HG02870 (cell line): ENCODE results near the gene SMIM3.
"Not testable (repeated sequence)": the region's sequence is repeated elsewhere in the genome, so short reads cannot be mapped to it uniquely, and the experiment has no call there.

Source experiments
- ATAC-seq: cut with Tn5 transposase; IDR thresholded peaks from one replicate; pipeline ENCODE4 v1.9.1; 2021; ENCODE audit warnings: mild to moderate bottlenecking, moderate library complexity; ENCODE audit not compliant: unreplicated experiment

The SMIM3 gene

GRCh38 chr5:150793423-150793888 lies 14.9 kb downstream of the SMIM3 start:
- not testable (repeated sequence) for ATAC-seq

GRCh38 chr5:150794927-150795326 lies 16.4 kb downstream of the SMIM3 start:
- ATAC-seq = no peak

DNA sequence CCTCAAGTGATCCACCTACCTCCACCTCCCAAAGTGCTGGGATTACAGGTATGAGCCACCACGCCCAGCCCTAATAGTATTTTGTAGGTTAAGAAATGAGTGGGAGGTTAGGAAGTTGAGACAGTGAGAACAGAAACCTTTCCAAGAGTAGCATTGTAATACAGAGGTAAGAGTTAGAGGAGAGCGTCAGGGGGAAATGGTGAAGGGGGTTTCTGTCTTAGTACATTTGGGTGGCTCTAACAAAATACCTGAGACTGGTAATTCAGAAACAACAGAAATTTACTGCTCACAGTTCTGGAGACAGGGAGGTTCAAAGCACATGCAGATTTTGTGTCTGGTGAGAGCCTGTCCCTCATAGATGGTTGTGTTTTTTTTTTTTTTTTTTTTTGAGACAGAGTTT lies 18.8 kb downstream of the SMIM3 start:
- ATAC-seq = no peak

DNA sequence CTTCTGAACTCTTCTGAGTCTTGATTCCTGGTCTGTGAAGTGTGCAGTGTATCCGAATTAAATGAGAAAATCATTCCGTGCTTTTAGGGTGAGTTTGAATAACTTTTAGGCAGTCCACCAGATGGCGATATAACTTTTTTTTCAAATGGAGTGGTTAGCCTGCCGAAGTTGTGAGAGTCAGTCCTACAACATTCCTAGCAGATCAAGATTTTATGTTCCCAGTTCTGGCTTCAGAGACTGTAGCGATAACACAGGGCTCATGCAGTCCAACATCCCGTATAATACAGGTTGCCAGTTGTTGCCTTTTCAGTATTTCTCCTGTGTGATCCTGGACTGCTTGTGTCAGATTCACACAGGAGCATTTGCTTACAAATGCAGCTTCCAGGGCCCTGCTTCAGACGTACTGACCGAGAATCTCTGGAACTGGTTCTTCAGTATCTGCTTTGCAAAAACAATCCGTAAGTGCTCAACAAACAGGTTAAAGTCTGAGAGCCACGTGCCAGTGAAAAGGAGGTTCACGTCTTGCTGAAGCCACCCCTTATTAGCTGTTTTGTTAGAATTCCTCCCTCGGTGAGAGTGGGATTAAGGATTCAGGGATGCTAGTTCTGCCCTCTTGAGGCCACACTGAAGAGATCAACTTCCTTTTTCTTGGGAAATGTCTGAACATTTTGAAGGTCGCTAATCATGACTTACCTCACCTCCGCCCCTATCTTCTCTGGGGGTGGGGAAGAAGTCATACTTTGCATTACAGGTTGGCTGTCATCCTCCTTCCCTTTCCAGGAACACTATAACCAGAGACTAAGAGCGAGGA lies 22.8 kb downstream of the SMIM3 start:
- peak; percentile 52 for ATAC-seq

DNA sequence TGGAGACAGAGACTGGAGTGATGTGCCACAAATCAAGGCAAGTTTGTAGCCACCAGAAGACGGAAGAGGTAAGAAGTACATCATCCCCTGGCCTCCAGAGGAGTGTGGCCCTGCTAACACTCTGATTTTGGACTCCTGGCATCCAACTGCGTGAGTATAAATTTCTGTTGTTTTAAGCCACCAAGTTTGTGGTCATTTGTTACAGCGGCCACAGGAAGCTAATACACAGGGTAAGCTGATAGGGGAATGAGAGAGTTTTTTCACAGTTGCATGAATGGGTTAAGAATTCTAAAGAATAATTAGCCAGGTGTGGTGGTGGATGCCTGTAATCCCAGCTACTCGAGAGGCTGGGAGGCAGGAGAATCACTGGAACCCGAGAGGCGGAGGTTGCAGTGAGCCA lies 25.8 kb downstream of the SMIM3 start:
- no peak for ATAC-seq

GRCh38 chr5:150809363-150809762 lies 30.8 kb downstream of the SMIM3 start:
- no peak for ATAC-seq

- ATAC-seq = no peak
Measured at GRCh38 chr5:150815010-150815409, 36.5 kb downstream of the SMIM3 start.

DNA sequence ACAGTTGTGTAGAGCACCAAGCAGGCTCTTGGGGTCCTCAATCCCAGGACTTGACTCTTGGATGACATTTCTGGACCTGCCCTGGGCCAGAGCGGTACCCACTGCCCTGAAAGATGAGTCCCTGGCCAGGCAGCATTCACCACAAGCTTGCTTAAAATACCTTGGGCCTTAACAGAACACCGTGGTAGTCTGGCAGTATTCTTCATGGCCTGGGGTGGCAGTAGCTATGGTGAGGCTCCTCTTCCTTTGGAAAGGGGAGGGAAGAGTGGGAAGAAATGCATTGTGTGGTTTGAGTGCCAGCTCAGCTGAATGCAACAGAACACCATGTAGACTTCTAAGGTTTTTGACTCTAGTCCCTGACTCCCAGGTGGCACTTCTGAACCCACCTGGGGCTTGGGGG lies 38.4 kb downstream of the SMIM3 start:
- no peak for ATAC-seq

- ATAC-seq = no peak
Measured at GRCh38 chr5:150829744-150830143, 51.2 kb downstream of the SMIM3 start.

GRCh38 chr5:150831821-150832220 lies 53.3 kb downstream of the SMIM3 start:
- not testable (repeated sequence) for ATAC-seq

GRCh38 chr5:150836064-150836463 lies 57.5 kb downstream of the SMIM3 start:
- no peak for ATAC-seq

DNA sequence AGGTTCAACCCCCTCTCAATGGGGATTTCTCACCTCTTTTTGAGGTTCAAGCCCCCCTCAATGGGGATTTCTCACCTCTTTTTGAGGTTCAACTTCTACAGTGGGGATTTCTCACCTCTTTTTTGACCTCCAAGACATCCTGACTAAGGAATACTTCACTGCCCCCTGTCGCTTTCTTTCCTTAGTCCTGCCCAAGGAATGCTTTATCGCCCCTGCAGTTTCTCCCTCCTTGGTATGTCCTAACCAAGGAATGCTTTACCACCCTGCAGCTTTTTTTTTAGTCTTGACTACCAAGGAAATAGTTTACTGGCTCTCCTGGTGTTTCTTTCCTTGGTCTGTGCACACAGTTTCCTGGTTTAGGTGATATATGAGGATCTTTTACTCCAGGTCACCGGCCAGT lies 58.1 kb downstream of the SMIM3 start:
- no peak for ATAC-seq

- ATAC-seq = not testable (repeated sequence)
Measured at GRCh38 chr5:150845185-150845859, 66.8 kb downstream of the SMIM3 start.

- not testable (repeated sequence) for ATAC-seq
Measured at GRCh38 chr5:150846308-150846653, 67.7 kb downstream of the SMIM3 start, which contains the start of gene IRGM. Gene IRGM, plus strand, starts transcription at chr5:150846521. Its CDS starts 1,603 bp downstream, at chr5:150848124.
